ENCODE results near the gene IFNLR1. TPM values are rescaled to one million over a fixed set of nuclear protein-coding genes. Genes with fewer than 3 reads are reported as not detected.

Gene IFNLR1
- total RNA-seq, 2 experiments from 2014 or later: 29.4 to 30.5 TPM

DNA sequence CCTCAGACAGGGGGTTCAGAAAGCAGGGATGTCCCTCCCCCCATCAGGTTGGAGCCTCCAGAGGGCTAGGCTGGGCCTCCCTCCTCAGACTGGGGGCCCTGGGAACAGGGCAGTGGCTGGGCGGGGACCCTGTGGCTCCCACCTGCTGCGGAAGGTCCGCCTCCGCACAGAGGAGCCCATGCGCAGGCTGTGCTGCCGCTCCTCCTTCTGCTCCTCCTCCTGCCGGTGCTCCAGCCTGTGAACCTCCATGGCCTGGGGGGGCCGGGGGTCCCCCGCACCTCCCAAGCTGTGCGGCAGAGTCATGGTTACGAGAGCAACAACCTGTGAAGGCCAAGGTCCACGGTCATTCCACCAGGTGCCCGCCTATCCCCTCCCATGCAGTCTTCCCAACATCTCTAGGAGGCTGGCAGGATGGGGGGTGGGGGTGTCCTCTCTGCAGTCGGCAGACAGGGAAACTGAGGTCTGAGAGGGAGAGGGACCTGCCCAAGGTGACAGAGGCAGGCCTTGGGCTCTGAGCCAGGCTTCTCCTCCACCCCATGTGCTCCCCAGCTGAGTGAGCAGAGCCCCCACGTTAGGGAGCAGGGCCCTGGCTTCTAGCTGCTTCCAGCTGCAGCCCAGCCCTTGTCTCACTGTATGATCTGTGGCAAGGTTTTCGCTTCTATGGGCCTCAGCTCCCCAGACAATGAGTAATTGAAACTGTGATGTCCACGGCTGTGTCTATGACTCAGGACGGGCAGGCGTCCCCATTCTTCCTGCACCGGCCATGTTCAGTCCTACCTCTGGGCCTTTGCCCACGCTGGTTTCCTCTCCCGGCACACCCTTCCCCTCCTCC, 78.5 kb downstream of the IFNLR1 start:
- Histone ChIP-seq H3K9me3 (ENCODE audit: low read length) (no peaks in the 10 kb centered on the region), H3K4me3 (ENCODE audit: low read depth, low read length, poor library complexity, severe bottlenecking) (no peak overlapping the region), H2AFZ (ENCODE audit: low read length) (no peak overlapping the region), H3K4me2 (ENCODE audit: low read length) (no peak overlapping the region), H3K36me3 (ENCODE audit: insufficient read depth, low read length) (no peaks in the 10 kb centered on the region), H3K9me2 (ENCODE audit: insufficient read depth, low read length) (no peaks in the 10 kb centered on the region), H4K20me1 (ENCODE audit: insufficient read depth, low read length) (no peaks in the 10 kb centered on the region), H3K4me1 (ENCODE audit: insufficient read depth, low read length, poor library complexity, severe bottlenecking) (no peaks in the 10 kb centered on the region), H3K79me2 (ENCODE audit: insufficient read depth, low read depth, low read length) (no peaks in the 10 kb centered on the region), H3K27ac (ENCODE audit: low read depth, low read length, poor library complexity, severe bottlenecking) (no peak overlapping the region)
- ChIA-PET POLR2A (no interaction called here), CTCF (ENCODE audit: unreplicated experiment) (no interaction called here)
- BruUV-seq (replicated peaks): no TSS peak
- intact Hi-C loops (cut with micrococcal nuclease; ENCODE audit: unreplicated experiment): no loop called here
- no peak for DNase-seq (ENCODE audit: low spot score)
- TF ChIP-seq, protein P1, sequence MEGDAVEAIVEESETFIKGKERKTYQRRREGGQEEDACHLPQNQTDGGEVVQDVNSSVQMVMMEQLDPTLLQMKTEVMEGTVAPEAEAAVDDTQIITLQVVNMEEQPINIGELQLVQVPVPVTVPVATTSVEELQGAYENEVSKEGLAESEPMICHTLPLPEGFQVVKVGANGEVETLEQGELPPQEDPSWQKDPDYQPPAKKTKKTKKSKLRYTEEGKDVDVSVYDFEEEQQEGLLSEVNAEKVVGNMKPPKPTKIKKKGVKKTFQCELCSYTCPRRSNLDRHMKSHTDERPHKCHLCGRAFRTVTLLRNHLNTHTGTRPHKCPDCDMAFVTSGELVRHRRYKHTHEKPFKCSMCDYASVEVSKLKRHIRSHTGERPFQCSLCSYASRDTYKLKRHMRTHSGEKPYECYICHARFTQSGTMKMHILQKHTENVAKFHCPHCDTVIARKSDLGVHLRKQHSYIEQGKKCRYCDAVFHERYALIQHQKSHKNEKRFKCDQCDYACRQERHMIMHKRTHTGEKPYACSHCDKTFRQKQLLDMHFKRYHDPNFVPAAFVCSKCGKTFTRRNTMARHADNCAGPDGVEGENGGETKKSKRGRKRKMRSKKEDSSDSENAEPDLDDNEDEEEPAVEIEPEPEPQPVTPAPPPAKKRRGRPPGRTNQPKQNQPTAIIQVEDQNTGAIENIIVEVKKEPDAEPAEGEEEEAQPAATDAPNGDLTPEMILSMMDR (conservative IDR thresholded peaks at IDR 0.05; ENCODE audit: low read length): no peak
- TF ChIP-seq EZH2phosphoT487 (IDR thresholded peaks at IDR 0.05; ENCODE audit: borderline replicate concordance, low read depth, low read length): no peak

DNA sequence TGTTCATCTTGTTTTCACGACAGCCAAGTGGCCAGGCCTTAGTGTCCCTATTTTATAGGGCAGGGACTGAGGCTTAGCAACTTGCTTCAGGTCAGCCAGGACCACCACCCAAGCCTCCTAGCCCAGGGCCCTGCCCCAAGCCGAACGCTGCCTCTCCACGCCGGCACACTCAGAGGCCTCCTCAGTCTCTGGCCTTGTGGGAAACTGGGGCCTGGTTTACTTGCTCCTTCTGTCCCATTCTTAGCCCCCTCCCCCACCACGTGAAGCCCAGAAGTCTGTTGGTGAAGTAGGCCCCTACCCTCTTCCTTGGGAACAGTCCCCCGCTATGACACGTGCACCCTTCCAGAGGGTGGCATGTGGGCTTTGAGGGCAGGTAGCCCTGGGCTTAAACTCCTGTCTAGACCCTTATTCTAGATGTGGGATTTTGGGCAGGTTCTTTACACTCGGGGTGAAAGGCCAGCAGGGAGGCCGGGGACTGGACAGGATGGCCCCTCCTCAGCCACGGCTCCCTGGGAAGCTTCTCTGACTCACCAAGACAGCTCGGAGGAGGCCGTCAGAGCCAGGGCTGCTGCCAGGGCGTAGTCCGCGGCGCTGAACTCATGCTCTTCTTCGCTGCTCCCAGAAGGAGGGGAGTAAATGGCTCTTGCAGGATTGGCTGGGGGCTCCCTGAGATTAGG, 79.5 kb downstream of the IFNLR1 start:
- Histone ChIP-seq H3K79me2 (ENCODE audit: insufficient read depth, low read depth, low read length) (no peaks in the 10 kb centered on the region), H3K27ac (ENCODE audit: low read depth, low read length, poor library complexity, severe bottlenecking) (no peak overlapping the region), H3K4me1 (ENCODE audit: insufficient read depth, low read length, poor library complexity, severe bottlenecking) (no peaks in the 10 kb centered on the region), H4K20me1 (ENCODE audit: insufficient read depth, low read length) (no peaks in the 10 kb centered on the region), H3K4me2 (ENCODE audit: low read length) (no peak overlapping the region), H3K9me2 (ENCODE audit: insufficient read depth, low read length) (no peaks in the 10 kb centered on the region), H3K9me3 (ENCODE audit: low read length) (no peaks in the 10 kb centered on the region), H3K36me3 (ENCODE audit: insufficient read depth, low read length) (no peaks in the 10 kb centered on the region), H3K4me3 (ENCODE audit: low read depth, low read length, poor library complexity, severe bottlenecking) (no peak overlapping the region), H2AFZ (ENCODE audit: low read length) (no peak overlapping the region)
- no peak for DNase-seq (ENCODE audit: low spot score)
- POLR2A ChIA-PET: no interaction called here
- CTCF ChIA-PET (ENCODE audit: unreplicated experiment): no interaction called here
- intact Hi-C loops (cut with micrococcal nuclease; ENCODE audit: unreplicated experiment): no loop called here
- no TSS peak for BruUV-seq (replicated peaks)
- TF ChIP-seq, protein P1 (conservative IDR thresholded peaks at IDR 0.05; ENCODE audit: low read length): no peak
- TF ChIP-seq EZH2phosphoT487 (IDR thresholded peaks at IDR 0.05; ENCODE audit: borderline replicate concordance, low read depth, low read length): no peak

Measured in OCI-LY7 (cell line).